GM19438 (cell line): ENCODE results near the gene COL13A1.

Experiments used
- ATAC-seq: cut with Tn5 transposase; IDR thresholded peaks from one replicate; pipeline ENCODE4 v1.9.1; 2021; ENCODE audit warnings: low read depth; ENCODE audit not compliant: unreplicated experiment

The COL13A1 gene

GRCh38 chr10:69801434-69802315 is at the start of gene COL13A1:
COL13A1 (plus strand) TSS chr10:69801906; CDS start chr10:69802424, 518 bp downstream.
- ATAC-seq, result no peak

- no peak for ATAC-seq
These were observed 49.2 kb upstream of the COL13A1 start for GRCh38 chr10:69752479-69752878.

- ATAC-seq, result no peak
These were observed 45.4 kb upstream of the COL13A1 start for GRCh38 chr10:69756279-69756678.

DNA sequence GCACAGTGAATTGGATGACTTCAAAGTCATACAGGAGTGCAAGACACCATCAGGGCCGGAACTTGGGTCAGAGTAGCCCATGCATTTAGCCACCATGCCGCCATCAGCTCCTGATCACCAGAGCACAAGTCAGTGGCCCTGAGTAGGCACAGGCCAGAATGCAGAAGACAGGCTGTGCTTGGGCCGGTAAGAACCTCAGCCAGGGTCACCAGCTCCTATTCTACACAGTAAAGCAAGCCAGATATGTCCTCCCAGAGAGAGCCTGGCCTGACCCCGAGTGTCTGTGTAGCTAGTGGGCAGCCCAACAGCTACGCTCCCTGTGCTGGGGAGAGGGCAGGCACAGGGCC is 44.5 kb upstream of the COL13A1 start:
- no peak for ATAC-seq

DNA sequence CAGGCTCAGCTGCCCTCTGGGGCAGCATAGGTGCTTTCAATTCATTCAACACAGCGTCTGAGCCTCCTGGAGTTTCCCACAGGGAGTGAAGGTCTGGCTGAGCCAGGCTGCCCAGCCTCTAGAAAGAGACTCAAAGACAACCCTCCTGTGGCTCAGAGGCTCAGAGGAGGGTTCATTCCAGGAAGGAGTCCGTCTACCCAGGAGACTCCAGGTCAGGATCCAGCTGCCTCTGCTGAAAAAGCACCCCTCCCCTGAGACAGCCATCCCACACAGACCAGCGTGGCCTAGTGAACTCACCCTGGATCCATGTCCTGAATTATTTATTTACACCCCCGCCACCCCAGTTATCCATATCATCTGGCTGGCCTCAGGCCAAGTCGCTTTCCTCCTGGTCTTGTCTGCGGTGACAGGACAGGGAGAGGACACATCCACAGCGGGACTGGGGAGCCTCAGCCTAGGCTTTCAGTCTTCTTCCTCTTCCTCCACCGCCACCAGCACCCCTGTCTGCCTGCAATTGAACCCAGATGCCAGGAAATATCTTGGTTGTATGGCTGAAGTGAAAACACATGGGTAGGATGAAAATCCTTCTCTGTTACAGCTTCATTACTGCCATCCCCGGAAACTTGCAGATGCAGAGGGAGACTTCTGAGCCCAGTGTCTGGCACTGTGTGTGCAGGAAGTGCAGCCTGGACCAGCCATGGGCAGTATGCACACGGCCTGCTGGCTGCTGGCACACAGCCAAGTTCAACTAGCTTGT is 44.0 kb upstream of the COL13A1 start:
- ATAC-seq, result no peak

DNA sequence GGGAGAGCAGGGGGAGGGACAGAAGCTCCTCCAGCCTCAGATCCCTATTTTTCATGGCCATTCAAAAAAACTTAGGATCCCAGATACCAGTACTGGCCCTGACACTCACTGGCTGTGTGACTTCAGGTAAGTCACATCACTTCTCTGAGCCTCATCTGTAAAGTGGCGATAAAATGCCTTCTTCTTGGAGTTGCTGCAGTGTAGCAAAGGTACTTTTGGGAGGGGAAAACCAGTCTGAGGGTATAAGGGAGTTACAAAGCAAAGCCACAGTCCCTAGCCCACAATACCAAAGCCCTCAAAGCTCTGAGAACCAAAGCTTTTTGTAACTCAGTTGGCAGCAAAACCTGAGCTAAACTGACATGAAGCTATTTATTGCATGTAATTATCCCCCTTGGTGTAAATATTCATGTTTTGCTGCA is 43.4 kb upstream of the COL13A1 start:
- ATAC-seq, result no peak

GRCh38 chr10:69759641-69760040 is 42.1 kb upstream of the COL13A1 start:
- ATAC-seq, result no peak

- ATAC-seq, result no peak
These were observed 41.6 kb upstream of the COL13A1 start for GRCh38 chr10:69760072-69760471.

DNA sequence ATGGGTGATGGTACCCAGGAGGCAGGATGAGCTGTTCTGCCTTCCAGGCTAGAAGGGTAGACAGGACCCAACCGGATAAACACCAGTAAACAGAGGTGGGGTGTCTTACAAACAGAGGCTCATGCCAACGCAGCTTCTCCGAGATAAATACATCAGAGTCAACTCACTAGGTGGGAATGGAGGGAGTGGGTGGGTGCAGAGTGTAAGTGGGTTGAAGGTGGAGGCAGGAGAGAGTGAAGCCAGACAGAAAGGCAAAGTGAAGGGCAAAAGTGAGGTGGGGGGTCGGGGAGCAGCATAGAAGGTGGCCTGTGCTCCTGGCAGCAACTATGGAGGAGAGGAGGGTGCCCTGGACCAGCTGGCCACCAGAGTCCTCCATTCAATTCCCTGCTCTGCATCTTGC is 40.4 kb upstream of the COL13A1 start:
- ATAC-seq, result no peak

DNA sequence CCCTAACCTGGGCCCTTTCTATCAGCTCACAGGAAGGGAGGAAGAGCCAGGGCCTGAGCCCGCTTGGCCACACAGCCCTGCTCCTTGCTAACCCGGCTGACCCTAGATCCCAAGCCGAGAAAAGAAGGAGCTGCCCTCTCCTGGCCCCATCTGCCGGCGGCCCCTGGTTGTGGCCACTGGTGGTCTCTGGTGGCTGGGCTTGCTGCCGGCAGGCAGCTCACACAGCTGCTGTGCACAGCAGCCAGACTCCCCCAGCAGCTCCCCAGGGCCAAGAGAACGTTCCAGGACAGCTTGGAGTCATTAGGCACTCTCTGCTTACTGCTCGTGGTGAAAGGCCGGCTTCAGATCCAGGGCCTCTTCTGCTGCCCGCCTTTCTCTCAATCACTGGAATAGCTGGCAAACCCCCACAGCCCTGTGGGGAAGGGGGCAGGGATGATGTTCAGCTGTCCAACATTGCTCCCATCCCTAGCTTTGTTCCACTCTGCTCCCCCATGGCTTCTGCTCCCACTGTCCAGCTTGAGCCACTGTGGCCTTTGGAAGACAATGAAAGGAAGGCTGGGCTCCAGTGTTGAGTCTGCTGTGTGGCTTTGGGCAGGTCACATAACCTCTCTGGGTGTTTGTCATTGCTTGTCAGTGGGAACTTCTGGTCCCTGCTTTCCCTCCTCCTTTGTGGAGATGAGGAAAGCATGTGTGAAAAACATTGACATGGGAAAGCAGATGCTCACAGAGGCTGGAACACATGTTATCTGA is 35.4 kb upstream of the COL13A1 start:
- no peak for ATAC-seq

DNA sequence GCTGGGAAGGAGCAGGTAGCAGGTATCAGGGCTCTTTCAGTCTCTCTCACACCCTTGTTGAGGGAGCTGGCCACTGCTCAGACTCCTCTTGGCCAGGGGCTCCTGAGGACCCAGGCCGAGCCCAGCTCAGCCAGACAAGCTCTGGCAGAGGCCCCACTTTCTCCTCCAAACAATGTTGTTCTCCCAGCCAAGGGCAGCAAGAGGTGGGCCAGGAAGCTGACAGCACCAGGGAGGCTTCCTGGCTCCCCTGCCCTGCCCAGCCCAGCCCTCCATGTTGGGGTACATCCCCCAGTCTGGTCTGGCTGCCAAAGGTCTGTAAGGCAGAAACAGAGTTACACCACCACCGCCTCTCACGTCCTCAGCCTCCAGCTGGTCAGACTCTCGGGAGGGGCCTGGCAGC is 33.9 kb upstream of the COL13A1 start:
- ATAC-seq, result no peak

GRCh38 chr10:69768386-69768785 is 33.3 kb upstream of the COL13A1 start:
- no peak for ATAC-seq

DNA sequence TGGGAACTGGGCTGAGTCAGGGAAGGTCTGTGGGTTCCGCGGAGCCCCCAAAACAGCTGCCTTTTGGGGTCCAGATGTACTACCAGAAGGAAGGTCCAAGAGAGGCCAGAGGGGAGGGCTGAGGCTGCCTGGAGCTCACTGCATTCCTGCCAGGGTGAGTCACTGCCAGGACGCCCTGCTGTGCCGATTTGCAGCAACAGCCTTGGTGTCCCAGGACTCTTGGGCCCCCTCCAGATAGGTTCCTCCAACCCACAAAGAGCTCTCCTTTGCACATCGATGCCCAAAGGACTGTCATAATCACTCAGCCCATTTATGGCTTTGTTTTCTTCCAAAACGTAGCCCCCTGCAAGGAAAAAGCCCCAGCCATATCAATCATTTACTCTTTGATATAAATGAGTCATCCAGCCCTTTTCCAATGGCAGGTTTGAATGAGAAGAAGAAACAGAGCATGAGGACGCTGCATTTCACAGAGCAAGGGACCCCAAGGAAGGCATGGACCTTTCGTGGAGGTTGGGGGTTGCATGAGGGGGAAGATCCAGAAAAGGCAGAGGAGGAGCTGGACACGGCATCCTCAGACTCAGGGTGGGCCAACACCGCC is 32.2 kb upstream of the COL13A1 start:
- ATAC-seq, result no peak

DNA sequence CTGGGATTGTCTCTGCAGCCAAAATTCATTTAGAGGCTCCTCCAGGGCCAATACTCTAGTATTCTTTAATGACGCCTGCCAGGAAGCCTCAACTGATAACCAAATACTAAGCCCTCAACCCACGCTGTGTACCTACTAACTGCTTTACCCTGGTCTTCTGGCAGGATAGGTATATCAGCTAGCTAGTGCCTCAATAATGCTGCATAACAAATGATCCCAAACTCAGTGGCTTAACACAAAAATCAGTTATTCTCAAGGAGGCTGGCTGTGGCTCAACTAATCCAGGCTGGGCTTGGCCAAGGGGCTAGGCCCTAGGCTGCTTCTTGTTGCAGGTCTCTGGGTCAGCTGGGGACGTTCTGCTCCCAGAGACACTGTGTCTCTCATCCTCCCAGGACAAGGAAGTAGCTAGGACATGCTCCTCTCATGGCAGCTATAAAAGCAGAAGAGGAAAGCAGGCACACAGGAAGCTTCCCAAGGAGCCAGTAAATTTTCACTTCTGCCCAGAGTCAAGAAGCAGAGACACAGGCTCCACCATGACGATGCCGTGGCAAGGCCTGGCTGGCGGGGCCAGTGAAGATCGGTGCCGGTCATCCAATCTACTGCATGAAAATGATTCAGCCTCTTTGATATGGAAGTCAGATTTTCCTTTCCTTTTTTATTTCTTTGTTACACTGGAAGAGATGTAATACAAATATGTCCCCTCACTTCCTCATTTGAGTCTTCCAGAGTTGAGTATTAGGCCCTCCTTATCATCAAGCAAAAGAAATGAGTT is 28.6 kb upstream of the COL13A1 start:
- ATAC-seq, result no peak

GRCh38 chr10:69774596-69774995 is 27.1 kb upstream of the COL13A1 start:
- no peak for ATAC-seq

DNA sequence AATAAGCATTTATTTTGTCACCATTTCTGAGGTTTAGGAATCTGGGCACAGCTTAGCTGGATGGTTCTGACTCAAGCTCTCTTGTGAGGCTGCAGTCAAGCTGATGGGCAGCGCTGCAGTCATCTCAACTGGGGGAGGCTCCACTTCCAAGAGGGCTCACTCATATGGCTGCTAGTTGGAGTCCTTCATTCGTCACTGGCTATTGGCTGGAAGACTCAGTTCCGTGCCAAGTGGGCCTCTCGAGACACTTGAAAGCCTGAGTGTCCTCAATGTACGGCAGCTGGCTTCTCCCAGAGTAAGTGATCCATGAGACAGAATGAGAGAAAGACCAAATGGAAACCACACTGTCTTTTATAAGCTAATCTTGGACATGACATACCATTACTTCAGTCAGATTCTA is 21.6 kb upstream of the COL13A1 start:
- no peak for ATAC-seq

DNA sequence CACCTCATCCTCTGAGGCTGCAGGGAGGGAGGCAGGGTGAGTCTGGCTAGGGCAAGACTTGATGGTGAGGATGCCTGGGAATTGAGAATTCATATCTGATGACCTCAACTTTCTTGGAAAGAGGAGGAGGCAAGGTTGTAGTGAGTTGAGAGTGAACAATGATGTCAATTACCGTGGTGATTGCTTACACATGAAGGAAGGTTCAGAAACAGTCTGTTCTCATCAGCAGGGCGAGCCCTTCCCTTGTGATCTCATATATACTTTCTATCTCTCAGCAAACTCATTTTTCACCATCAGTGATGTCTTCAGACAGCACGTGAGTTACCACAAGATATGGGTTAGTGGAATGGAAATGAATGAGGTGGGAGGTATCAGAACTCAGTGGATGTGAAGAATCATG is 20.1 kb upstream of the COL13A1 start:
- ATAC-seq, result no peak

DNA sequence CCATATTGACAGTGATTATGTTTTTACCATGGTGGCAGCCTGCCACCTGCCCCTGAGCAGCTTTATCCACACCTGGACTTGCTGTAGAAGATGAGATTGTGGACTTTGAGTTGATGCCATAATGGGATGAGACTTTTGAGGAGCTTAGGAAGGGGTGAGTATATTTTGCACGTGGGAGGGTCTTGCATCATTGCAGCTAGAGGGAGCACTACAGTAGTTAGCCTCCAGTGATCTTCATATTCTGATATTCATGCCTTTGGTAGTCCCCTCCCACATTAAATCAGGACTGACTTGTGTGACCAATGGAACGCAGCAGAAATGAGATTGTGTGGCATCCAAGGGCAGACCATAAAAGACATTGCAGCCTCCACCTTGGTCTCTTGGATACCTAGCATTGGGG is 18.2 kb upstream of the COL13A1 start:
- no peak for ATAC-seq

GRCh38 chr10:69786791-69787190 is 14.9 kb upstream of the COL13A1 start:
- no peak for ATAC-seq

DNA sequence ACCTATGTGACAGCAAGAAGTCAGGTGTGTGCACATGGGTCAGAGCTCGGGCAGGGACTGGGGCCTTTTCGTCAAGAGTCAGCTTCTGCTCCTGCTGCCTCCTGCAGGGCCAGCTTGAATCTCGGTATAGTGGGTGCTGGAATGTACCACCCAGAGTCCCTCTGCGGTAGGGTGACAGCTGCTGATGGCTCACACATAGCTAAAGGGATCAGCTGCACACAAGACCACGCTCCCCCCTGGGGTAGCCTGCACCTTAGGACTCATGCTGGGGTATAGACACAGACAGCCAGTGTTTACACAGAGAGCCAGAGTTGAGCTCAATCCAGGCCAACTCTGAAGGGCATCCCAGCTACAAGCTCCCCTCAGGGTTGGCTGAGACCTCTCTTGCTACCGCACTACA is 14.0 kb upstream of the COL13A1 start:
- no peak for ATAC-seq
